Keratinocyte (primary cell): Measurements from ENCODE around the gene TNNT1. TPM values are rescaled to one million over a fixed set of nuclear protein-coding genes. Genes with fewer than 3 reads are reported as not detected.

Experiments used
- DNase-seq: peaks from one replicate; pipeline ENCODE4 v3.0.0-alpha.2; 2011; ENCODE audit warnings: low read depth, missing footprints, low spot score
- FAIRE-seq: peaks from 2 replicates; lab custom pipeline; 2011; peaks lifted over from hg19 to GRCh38; lab: Jason Lieb, UNC
- H2AFZ ChIP-seq: 2 replicates; pipeline ENCODE4 v1.6.0; 2012; ENCODE audit warnings: low read length, control low read depth, inconsistent platforms; ENCODE audit not compliant: control insufficient read depth
- H3K27ac ChIP-seq: 2 replicates; pipeline ENCODE4 v1.5.1; 2011; ENCODE audit warnings: low read length; ENCODE audit not compliant: control insufficient read depth, insufficient read depth
- H3K27me3 ChIP-seq: 3 replicates; pipeline ENCODE4 v1.6.0; 2011; ENCODE audit warnings: low read length; ENCODE audit not compliant: control insufficient read depth, insufficient read depth; ENCODE audit errors: extremely low read depth
- H3K36me3 ChIP-seq, 2 experiments: 2 replicates in 1 of 2; 3 replicates in 1 of 2; pipeline ENCODE4 v1.5.1; 2011; ENCODE audit warnings: low read length in 2 of 2, mild to moderate bottlenecking in 1 of 2; ENCODE audit not compliant: control insufficient read depth in 2 of 2, insufficient read depth in 2 of 2; ENCODE audit errors: extremely low read depth in 1 of 2
- H3K4me1 ChIP-seq: 3 replicates; pipeline ENCODE4 v1.5.1; 2011; ENCODE audit warnings: low read length; ENCODE audit not compliant: control insufficient read depth, insufficient read depth; ENCODE audit errors: extremely low read depth
- H3K4me2 ChIP-seq: 3 replicates; pipeline ENCODE4 v1.6.0; 2011; ENCODE audit warnings: low read depth, low read length; ENCODE audit not compliant: control insufficient read depth, insufficient read depth; ENCODE audit errors: extremely low read depth
- H3K4me3 ChIP-seq, 3 experiments: fragments of 200-600 bp in 1 of 3; sonication (generic) in 1 of 3; 2 replicates in 2 of 3; 3 replicates in 1 of 3; pipeline ENCODE4 v1.5.1; 2011 to 2016; ENCODE audit warnings: low read length in 3 of 3, mild to moderate bottlenecking in 3 of 3, control low read depth in 2 of 3, inconsistent platforms in 1 of 3, low read depth in 1 of 3, mixed read lengths in 1 of 3, mixed run types in 1 of 3, moderate library complexity in 1 of 3; ENCODE audit not compliant: control insufficient read depth in 2 of 3, insufficient read depth in 2 of 3; ENCODE audit errors: extremely low read depth in 1 of 3
- H3K79me2 ChIP-seq: 2 replicates; pipeline ENCODE4 v1.6.0; 2012; ENCODE audit warnings: low read length; ENCODE audit not compliant: control insufficient read depth, insufficient read depth
- H3K9ac ChIP-seq: 3 replicates; pipeline ENCODE4 v1.6.0; 2011; ENCODE audit warnings: low read length; ENCODE audit not compliant: control insufficient read depth, insufficient read depth; ENCODE audit errors: extremely low read depth
- H3K9me1 ChIP-seq: 3 replicates; pipeline ENCODE4 v1.6.0; 2011; ENCODE audit warnings: low read length; ENCODE audit not compliant: control insufficient read depth, insufficient read depth; ENCODE audit errors: extremely low read depth
- H3K9me3 ChIP-seq: 2 replicates; pipeline ENCODE4 v1.5.1; 2012; ENCODE audit warnings: low read depth, low read length; ENCODE audit not compliant: control insufficient read depth
- H4K20me1 ChIP-seq: 3 replicates; pipeline ENCODE4 v1.6.0; 2011; ENCODE audit warnings: low read length; ENCODE audit not compliant: control insufficient read depth, insufficient read depth; ENCODE audit errors: extremely low read depth
- CTCF ChIP-seq, 3 experiments: IDR thresholded peaks in 1 of 3; conservative IDR thresholded peaks in 1 of 3; optimal IDR thresholded peaks in 1 of 3; 2 replicates in 2 of 3; 3 replicates in 1 of 3; pipeline versions ENCODE3 to v1.5.1; 2011; ENCODE audit warnings: low read length in 3 of 3, mild to moderate bottlenecking in 3 of 3, moderate library complexity in 2 of 3, control low read depth in 1 of 3, inconsistent platforms in 1 of 3; ENCODE audit not compliant: insufficient read depth in 2 of 3; ENCODE audit errors: extremely low read depth in 1 of 3
- EZH2 ChIP-seq: IDR thresholded peaks from one replicate; pipeline ENCODE4 v1.6.1; 2012; ENCODE audit warnings: inconsistent platforms, mild to moderate bottlenecking, low read length, moderate library complexity
- dilution Hi-C: fragments of 300-500 bp; cut with MboI; formaldehyde crosslinking; loops from one replicate; pipeline ENCODE4 v1.7.0; 2020; ENCODE audit warnings: low sequenced_read_pairs; ENCODE audit not compliant: extremely low pct_ligation_motif_present
- polyA plus RNA-seq, 5 experiments: library from polyadenylated mRNA; depleted of rRNA in 3 of 5; stranded (reverse) in 3 of 5; stranded (forward) in 1 of 5; unstranded in 1 of 5; fragments of >200 nt; gene quantifications; 1 replicate in 1 of 5; 2 replicates in 3 of 5; 3 replicates in 1 of 5; pipeline versions ENCODE4 v1.2.1 to v1.2.3, GENCODE V29; 2011 to 2012; ENCODE audit warnings: missing spikeins in 2 of 5, low read depth in 1 of 5, low replicate concordance in 1 of 5

TNNT1 gene
- polyA plus RNA-seq, 1 donor (not counting 4 experiments of a cell fraction or from before 2014, with no cell fraction given): 99.6 TPM

GRCh38 chr19:55181740-55182139, 32.7 kb upstream of the TNNT1 start:
- no peak for FAIRE-seq
- Histone ChIP-seq H3K27me3 (peaks cover 13% of the 10 kb centered on the region), H2AFZ (no peak overlapping the region), H3K27ac (no peak overlapping the region), H3K9me3 (no peaks in the 10 kb centered on the region), H3K9me1 (no peaks in the 10 kb centered on the region), H3K9ac (no peak overlapping the region), H3K4me2 (no peak overlapping the region), H3K79me2 (no peaks in the 10 kb centered on the region), H3K36me3 (peaks cover 0 to 2% of the 10 kb centered on the region in 2 experiments), H3K4me1 (peaks cover 7% of the 10 kb centered on the region), H4K20me1 (peaks cover 2% of the 10 kb centered on the region), H3K4me3 (no peak overlapping the region)
- no peak for DNase-seq
- TF ChIP-seq EZH2: no peak
- no peak for TF ChIP-seq CTCF (optimal IDR thresholded peaks at IDR 0.05 in 1 of 3, IDR thresholded peaks at IDR 0.05 in 1 of 3, conservative IDR thresholded peaks at IDR 0.05 in 1 of 3; ENCODE audit: extremely low read depth in 1 of 3, insufficient read depth in 2 of 3, low read length in 3 of 3)
- dilution Hi-C loops: no loop called here

DNA sequence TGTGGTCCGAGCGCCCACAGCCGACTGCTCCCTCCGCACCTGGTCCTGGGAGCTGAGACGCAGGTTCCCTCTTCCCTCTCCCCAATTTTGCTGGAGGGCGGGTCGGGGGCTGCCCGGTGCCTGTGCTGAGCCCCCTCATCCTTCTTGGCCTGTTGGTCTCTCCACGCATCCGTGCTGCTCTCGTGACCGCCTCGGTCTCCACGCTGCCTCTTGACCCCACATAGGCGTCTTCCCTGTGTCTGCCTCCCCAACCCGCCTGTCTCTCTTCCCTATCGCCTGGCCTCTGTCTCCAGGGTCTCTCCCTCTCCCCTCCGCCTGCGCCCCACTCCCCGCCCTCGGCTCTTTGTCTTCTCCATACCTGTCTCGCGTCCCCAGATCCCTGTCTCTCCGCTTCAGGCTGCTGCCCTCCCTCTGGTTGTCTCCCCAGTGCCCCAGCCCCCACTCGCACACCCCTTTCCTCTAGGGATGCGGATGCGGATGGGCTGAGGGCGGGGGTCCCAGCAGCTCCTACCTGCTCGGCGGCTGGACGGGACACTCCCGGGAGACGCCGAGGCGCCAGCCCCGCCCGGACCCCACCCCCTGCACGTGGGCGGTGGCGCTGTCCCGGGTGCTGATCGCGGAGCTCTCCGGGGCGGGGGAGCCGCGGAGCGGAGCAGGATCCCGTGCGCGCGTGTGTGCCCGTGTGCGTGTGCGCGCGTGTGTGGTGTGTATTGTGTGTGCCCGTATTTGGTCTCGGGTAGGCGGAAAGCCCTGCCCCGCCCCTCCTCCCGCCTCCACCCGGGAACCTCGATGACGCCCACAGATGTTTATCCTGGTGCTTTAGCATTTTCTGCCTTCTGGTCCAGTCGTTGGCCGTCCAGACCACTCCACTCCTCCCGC, 30.8 kb upstream of the TNNT1 start, which contains the start of gene SYT5:
TSS of gene SYT5 (minus strand) at position 684 of the 879 bp plus-strand sequence. CDS start 1,248 bp downstream, outside the sequence.
- Histone ChIP-seq H3K4me2 (peak within 1 kb of the TSS; percentile 65), H3K9me1 (no peaks in the 10 kb centered on the region), H2AFZ (no peak within 1 kb of the TSS), H3K27ac (no peak within 1 kb of the TSS), H4K20me1 (peaks cover 2% of the 10 kb centered on the region), H3K9me3 (no peaks in the 10 kb centered on the region), H3K79me2 (no peaks in the 10 kb centered on the region), H3K4me3 (peak within 1 kb of the TSS; percentile 4 to 54 (median 25)), H3K27me3 (peaks cover 13% of the 10 kb centered on the region), H3K9ac (no peak within 1 kb of the TSS), H3K36me3 (peaks cover 0 to 4% of the 10 kb centered on the region in 2 experiments), H3K4me1 (peaks cover 7% of the 10 kb centered on the region)
- FAIRE-seq: no peak
- no peak for DNase-seq
- no peak for TF ChIP-seq CTCF (optimal IDR thresholded peaks at IDR 0.05 in 1 of 3, IDR thresholded peaks at IDR 0.05 in 1 of 3, conservative IDR thresholded peaks at IDR 0.05 in 1 of 3; ENCODE audit: extremely low read depth in 1 of 3, insufficient read depth in 2 of 3, low read length in 3 of 3)
- no peak for TF ChIP-seq EZH2
- dilution Hi-C loops: no loop called here
